Type B pancreatic cell (in vitro differentiated cells): Measurements from ENCODE around the gene ANKRD12. TPM values are rescaled to one million over a fixed set of nuclear protein-coding genes. Genes with fewer than 3 reads are reported as not detected.

Experiments used
- DNase-seq: peaks from one replicate; pipeline ENCODE4 v3.0.0; 2021; ENCODE audit warnings: mixed read lengths; ENCODE audit not compliant: unreplicated experiment; ENCODE audit errors: extremely low spot score
- H3K27ac Mint-ChIP-seq: 2 replicates; pipeline ENCODE4 v1.8.0; 2021; ENCODE audit warnings: mild to moderate bottlenecking, mixed read lengths
- H3K27me3 Mint-ChIP-seq: 2 replicates; pipeline ENCODE4 v1.8.0; 2021; ENCODE audit warnings: mixed read lengths
- H3K36me3 Mint-ChIP-seq: 2 replicates; pipeline ENCODE4 v1.8.0; 2021; ENCODE audit warnings: mixed read lengths
- H3K4me1 Mint-ChIP-seq: one replicate; pipeline ENCODE4 v1.8.0; 2021; ENCODE audit warnings: mixed read lengths; ENCODE audit not compliant: unreplicated experiment
- H3K4me3 Mint-ChIP-seq: 2 replicates; pipeline ENCODE4 v1.8.0; 2021; ENCODE audit warnings: mild to moderate bottlenecking, mixed read lengths
- H3K9me3 Mint-ChIP-seq: 2 replicates; pipeline ENCODE4 v1.8.0; 2021; ENCODE audit warnings: mixed read lengths
- total RNA-seq: library from RNA; stranded (reverse); gene quantifications from 2 replicates; pipeline ENCODE4 v1.2.1, GENCODE V29; 2021; ENCODE audit warnings: low replicate concordance
- TF ChIP-seq, protein P1 (sequence below): fragments of 200-600 bp; sonication (generic); conservative IDR thresholded peaks from 2 replicates; pipeline ENCODE4 v1.5.0; 2021; ENCODE audit warnings: antibody characterized with exemption, mild to moderate bottlenecking

The ANKRD12 gene
- total RNA-seq, 1 donor from 2014 or later = 38.8 TPM

DNA sequence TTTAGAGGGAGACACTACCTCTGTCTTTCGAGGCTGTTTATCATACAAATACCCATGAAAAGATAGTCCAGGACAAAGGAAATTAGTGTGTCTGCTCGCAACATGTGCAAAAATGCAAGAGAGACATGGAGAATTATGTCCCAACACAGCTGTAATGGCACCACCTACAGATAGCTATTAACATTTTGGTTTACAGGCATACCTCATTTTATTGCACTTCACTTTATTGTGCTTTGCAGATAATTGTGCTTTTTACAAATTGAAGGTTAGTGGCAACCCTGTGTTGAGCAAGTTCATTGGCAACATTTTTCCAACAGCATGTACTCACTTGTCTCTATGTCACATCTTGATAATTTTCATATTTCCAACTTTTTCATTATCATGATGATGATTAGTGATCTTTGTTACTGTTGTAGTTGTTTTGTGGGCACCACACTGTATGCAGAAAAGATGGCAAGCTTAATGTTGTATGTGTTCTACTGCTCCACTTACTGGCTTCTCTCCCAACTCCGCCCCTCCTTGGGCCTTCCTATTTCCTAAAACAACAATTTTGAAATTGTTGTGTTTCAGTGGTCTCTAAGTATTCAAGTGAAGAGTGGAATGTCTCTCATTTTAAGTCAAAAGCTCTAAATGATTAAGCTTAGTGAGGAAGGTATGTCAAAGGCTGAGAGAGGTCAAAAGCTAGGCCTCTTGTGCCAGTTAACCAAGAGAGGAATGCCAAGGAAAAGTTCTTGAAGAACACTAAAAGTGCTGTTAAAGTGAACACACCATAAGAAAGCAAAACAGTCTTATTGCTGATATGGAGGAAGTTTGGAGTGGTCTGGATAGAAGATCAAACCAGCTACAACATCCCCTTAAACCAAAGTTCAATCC lies 52.0 kb downstream of the ANKRD12 start:
- no peaks in the 10 kb centered on the region for H3K9me3 Mint-ChIP-seq
- H3K36me3 Mint-ChIP-seq = peaks cover 32% of the 10 kb centered on the region
- TF ChIP-seq, protein P1, sequence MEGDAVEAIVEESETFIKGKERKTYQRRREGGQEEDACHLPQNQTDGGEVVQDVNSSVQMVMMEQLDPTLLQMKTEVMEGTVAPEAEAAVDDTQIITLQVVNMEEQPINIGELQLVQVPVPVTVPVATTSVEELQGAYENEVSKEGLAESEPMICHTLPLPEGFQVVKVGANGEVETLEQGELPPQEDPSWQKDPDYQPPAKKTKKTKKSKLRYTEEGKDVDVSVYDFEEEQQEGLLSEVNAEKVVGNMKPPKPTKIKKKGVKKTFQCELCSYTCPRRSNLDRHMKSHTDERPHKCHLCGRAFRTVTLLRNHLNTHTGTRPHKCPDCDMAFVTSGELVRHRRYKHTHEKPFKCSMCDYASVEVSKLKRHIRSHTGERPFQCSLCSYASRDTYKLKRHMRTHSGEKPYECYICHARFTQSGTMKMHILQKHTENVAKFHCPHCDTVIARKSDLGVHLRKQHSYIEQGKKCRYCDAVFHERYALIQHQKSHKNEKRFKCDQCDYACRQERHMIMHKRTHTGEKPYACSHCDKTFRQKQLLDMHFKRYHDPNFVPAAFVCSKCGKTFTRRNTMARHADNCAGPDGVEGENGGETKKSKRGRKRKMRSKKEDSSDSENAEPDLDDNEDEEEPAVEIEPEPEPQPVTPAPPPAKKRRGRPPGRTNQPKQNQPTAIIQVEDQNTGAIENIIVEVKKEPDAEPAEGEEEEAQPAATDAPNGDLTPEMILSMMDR = no peak
- no peak overlapping the region for H3K4me3 Mint-ChIP-seq
- DNase-seq = no peak
- H3K4me1 Mint-ChIP-seq = no peaks in the 10 kb centered on the region
- H3K27me3 Mint-ChIP-seq = no peaks in the 10 kb centered on the region
- no peak overlapping the region for H3K27ac Mint-ChIP-seq

DNA sequence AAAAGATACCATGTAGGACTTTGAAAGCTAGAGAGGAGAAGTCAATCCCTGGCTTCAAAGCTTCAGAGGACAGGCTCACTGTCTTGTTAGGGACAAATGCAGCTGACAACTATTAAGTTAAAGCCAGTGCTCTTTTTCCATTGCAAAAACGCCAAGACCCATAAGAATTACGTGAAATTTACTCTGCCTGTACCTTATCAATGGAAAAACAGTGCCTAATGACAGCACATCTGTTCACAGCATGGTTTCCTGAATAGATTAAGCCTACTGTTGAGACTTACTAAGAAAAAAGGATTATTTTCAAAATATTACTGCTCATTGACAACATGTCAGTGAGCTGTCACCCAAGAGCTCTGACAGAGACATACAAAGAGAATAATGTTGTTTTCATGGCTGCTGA lies 52.9 kb downstream of the ANKRD12 start:
- no peaks in the 10 kb centered on the region for H3K4me1 Mint-ChIP-seq
- no peak for DNase-seq
- H3K4me3 Mint-ChIP-seq = no peak overlapping the region
- peaks cover 34% of the 10 kb centered on the region for H3K36me3 Mint-ChIP-seq
- no peaks in the 10 kb centered on the region for H3K27me3 Mint-ChIP-seq
- H3K9me3 Mint-ChIP-seq = no peaks in the 10 kb centered on the region
- H3K27ac Mint-ChIP-seq = no peak overlapping the region
- TF ChIP-seq, protein P1 = no peak

DNA sequence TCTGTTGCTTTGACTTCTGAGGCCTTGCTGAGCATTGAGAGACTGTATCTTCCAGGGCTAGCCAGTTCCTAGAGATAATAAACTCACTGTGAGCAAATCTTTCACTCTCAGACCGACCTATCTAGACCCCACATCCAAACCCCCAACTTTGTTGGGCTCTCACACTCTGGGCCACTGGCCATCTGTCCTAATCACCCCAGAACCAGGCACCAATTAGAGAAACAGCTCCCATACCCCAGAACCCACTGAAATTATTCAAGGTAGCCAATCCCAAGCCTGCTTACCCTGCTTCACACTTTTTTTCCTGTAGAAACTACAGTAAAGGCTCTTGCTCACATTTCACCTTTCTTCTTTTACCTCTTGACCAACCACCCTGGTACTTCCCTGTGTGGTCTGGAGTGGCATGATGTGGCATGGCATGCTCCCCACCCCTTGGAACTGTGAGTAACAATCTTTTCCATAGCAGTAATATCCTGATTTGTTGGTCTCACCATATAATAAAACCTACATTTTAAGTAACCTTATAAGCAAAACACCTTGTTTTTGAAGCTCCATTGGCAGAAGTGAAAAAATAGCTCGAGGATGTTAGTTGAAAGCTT lies 55.2 kb downstream of the ANKRD12 start:
- no peaks in the 10 kb centered on the region for H3K27me3 Mint-ChIP-seq
- DNase-seq = no peak
- H3K36me3 Mint-ChIP-seq = peaks cover 25% of the 10 kb centered on the region
- H3K4me1 Mint-ChIP-seq = no peaks in the 10 kb centered on the region
- H3K4me3 Mint-ChIP-seq = no peak overlapping the region
- no peak overlapping the region for H3K27ac Mint-ChIP-seq
- TF ChIP-seq, protein P1 = no peak
- H3K9me3 Mint-ChIP-seq = no peaks in the 10 kb centered on the region

DNA sequence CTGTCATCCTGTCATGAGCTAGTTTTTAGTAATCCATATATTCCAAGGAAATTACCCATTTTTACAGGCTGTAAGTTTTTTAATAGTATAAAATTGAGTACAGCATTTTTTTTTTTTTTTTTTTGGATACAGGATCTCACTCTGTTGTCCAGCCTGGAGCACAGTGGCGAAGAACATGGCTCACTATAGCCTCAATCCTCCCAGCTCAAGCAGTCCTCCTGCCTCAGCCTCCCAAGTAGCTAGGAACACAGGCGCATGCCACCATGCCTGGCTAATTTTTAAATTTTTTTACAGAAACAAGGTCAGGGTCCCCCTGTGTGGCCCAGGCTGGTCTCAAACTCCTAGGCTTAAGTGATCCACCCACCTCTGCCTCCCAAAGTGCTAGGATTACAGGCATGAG lies 56.5 kb downstream of the ANKRD12 start:
- H3K4me3 Mint-ChIP-seq = no peak overlapping the region
- DNase-seq = no peak
- TF ChIP-seq, protein P1 = no peak
- H3K9me3 Mint-ChIP-seq = no peaks in the 10 kb centered on the region
- H3K4me1 Mint-ChIP-seq = no peaks in the 10 kb centered on the region
- H3K36me3 Mint-ChIP-seq = peaks cover 25% of the 10 kb centered on the region
- no peak overlapping the region for H3K27ac Mint-ChIP-seq
- no peaks in the 10 kb centered on the region for H3K27me3 Mint-ChIP-seq

DNA sequence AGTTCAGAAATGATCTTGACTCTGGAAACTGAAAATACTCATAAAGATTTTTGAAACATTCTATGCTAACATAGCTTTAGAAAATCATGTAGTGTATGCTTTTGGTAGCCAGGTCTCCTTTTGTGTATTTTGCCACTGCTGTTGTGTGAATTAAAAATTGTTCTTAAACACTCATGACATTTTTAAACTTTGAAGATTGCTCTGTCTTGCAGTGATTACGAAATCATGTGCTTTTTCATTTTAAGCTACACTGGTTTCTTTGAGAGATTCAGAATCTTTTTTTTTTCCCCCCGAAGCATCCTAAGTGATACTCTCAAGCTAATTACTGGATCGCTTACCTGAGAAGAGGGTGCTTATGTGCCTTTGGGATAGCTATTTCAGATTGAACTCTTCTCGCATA lies 60.0 kb downstream of the ANKRD12 start:
- no peaks in the 10 kb centered on the region for H3K9me3 Mint-ChIP-seq
- no peaks in the 10 kb centered on the region for H3K27me3 Mint-ChIP-seq
- no peak overlapping the region for H3K4me3 Mint-ChIP-seq
- H3K36me3 Mint-ChIP-seq = peaks cover 19% of the 10 kb centered on the region
- TF ChIP-seq, protein P1 = no peak
- no peak overlapping the region for H3K27ac Mint-ChIP-seq
- peaks cover 7% of the 10 kb centered on the region for H3K4me1 Mint-ChIP-seq
- no peak for DNase-seq
